ENCODE results near the gene FBXO22.
"Not testable (repeated sequence)": the region's sequence is repeated elsewhere in the genome, so short reads cannot be mapped to it uniquely, and the experiment has no call there.

The FBXO22 gene

DNA sequence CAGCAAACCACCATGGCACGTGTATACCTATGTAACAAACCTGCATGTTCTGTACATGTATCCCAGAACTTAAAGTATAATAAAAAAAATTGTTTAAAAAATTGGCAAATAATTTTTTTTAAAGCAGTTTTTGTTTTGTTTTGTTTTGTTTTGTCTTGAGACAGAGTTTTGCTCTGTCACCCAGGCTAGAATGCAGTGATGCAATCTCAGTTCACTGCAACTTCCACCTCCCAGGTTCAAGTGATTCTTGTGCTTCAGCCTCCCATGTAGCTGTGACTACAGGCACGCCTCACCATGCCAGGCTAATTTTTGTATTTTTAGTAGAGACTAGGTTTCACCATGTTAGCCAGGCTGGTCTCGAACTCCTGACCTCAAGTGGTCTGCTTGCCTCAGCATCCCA, 81.0 kb downstream of the FBXO22 start:
- DNase-seq: not testable (repeated sequence)

DNA sequence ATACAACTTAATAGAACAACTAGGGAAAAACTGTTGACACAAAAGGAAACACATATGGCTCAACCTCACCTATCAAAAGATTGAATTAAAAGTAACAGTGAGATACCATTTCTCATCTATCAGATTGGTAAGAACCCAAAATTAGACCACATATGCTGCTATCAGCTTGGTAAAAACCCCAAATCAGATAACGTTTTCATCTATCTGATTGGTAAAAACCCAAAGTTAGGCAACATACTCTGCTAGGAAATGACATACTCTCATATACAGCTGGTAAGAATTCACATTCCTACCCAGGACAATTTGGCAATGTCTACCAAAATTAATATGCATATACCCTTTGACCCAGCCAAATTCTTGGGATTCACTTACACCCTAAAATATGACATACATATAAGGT, 82.3 kb downstream of the FBXO22 start:
- no peak for DNase-seq

DNA sequence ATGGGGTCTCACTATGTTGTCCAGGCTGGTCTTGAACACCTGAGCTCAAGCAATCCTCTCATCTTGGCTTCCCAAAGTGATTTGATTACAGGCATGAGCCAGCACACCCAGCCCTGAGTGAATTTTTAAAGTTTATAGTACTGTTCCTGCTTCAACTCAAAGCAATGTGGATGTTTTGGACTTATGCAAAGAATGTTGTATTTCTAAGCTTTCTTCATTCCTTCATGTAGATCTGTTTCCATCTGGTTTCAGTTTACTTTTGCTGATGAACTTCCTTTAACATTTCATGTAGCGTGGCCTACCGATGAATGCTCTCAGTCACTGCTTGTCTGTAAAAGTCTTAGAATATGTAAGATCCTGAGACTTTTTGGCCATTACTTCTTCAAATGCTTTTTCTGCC, 85.4 kb downstream of the FBXO22 start:
- no peak for DNase-seq

DNA sequence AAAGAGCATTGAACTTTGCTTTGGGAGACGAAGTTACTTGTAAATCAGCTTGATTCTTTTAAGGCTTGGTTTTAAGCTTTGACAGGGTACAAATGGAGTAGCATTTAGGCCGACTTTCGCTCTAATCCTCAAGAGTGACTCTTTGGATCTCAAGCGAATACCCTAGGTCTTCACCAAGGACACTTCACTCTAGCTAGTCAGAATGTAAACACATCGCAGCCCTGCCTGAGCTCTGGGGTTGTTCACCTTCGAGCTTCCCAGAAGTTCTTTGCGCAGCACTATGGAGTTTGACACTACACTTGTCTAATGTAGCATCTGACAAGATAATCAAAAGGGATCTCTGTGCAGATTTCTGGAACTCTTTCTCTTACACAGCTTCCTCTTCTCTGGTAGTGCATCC, 86.2 kb downstream of the FBXO22 start:
- DNase-seq: no peak

Data from stimulated activated CD8-positive, alpha-beta memory T cell treated with anti-CD3 and anti-CD28 coated beads, Interleukin-4, amount 100 ng/mL, for 48 hours (primary cell).